Measurements from ENCODE around the gene TEX261.

TEX261 gene

DNA sequence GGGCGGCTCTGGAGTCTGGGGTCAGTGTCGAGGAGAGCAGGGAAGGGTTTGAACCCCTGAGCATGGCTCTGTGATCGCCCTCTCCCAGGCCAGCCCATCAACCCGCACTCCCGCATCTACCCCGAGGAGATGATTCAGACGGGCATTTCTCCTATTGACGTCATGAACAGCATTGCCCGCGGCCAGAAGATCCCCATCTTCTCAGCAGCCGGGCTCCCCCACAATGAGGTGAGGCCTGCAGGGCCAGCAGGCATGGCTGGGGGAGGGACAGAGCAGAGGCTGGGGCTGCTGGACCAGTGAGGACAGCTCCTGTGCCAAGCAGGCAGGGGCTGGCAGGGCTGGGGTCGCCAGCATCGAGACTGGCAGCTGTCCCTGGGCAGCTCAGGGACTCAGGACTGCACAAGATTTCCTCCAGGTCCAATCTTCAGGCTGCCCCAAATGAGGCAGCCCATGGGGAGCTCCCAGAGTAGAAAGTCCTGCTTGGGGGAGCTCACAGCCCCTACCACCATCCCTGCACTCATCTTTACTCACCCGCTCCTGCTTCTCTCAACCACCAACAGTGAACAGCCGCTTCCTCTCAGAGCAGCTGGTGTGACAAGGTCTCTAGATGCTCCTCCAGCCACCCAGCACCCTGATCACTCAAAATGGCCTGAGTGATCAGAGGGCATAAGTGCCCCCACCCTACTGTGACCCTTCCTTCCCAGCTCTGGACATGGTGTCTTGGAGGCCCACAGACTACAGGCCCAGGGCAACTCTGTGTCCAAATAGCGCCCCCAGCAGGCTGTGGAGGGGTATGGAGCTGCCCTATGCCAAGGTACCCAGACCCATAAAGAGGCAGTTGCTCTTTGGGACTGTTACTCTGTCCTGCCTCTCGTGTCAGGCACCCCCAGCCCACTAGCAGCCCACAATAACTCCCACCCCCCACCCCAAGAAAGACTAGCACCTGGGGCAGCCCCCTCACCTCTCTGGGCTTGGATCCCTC lies 34.5 kb downstream of the TEX261 start:
- Histone ChIP-seq H2BK120ac (ENCODE audit: low read depth, low read length) (no peak overlapping the region), H3K79me1 (replicated peaks; ENCODE audit: low read length, poor library complexity, severe bottlenecking) (no peaks in the 10 kb centered on the region), H3K27me3 (ENCODE audit: control insufficient read depth in 1 of 2, insufficient read depth in 1 of 2, low read length in 2 of 2) (peaks cover 42 to 47% of the 10 kb centered on the region in 2 experiments), H3K14ac (ENCODE audit: low read length in 2 of 2) (no peak overlapping the region), H3K36me3 (ENCODE audit: control insufficient read depth in 1 of 2, insufficient read depth in 2 of 2, low read depth in 1 of 2, low read length in 2 of 2) (no peaks in the 10 kb centered on the region), H3K4me2 (ENCODE audit: low read length, poor library complexity, severe bottlenecking) (no peak overlapping the region), H4K91ac (ENCODE audit: low read length) (no peak overlapping the region), H2BK15ac (ENCODE audit: low read depth, poor library complexity, severe bottlenecking) (peak overlapping the region; percentile 44), H3K9ac (ENCODE audit: low read length) (no peak overlapping the region), H2BK12ac (ENCODE audit: low read length in 2 of 2) (no peak overlapping the region), H3K4me1 (ENCODE audit: control insufficient read depth, insufficient read depth, low read depth, low read length) (peaks cover 7% of the 10 kb centered on the region), H3K23ac (ENCODE audit: low read length in 2 of 2) (no peak overlapping the region), H3K27ac (ENCODE audit: low read length, poor library complexity, severe bottlenecking) (no peak overlapping the region), H3K4ac (ENCODE audit: low read depth in 1 of 2, low read length in 2 of 2) (no peak overlapping the region), H4K8ac (ENCODE audit: low read length) (no peak overlapping the region), H3K18ac (ENCODE audit: low read depth in 1 of 2, low read length in 2 of 2) (no peak overlapping the region), H2AK5ac (ENCODE audit: low read length, severe bottlenecking) (no peak overlapping the region), H2AFZ (ENCODE audit: low read depth, low read length) (no peak overlapping the region), H3K9me3 (ENCODE audit: control insufficient read depth, low read length) (no peaks in the 10 kb centered on the region), H2BK5ac (ENCODE audit: low read depth, low read length, poor library complexity, severe bottlenecking) (no peak overlapping the region), H3K4me3 (ENCODE audit: insufficient read depth in 1 of 2, low read depth in 1 of 2, low read length in 2 of 2) (no peak overlapping the region)
- 84% methylated on average over 16 of the region's 17 CpGs for WGBS
- no peak for DNase-seq

- no peak overlapping the region for H3K27ac ChIP-seq (ENCODE audit: low read length, poor library complexity, severe bottlenecking)
- no peak overlapping the region for H2AK5ac ChIP-seq (ENCODE audit: low read length, severe bottlenecking)
- H2BK15ac ChIP-seq (ENCODE audit: low read depth, poor library complexity, severe bottlenecking), result no peak overlapping the region
- 90% methylated on average over 9 of the region's 9 CpGs for WGBS
- no peak overlapping the region for H3K23ac ChIP-seq (ENCODE audit: low read length in 2 of 2)
- H2BK12ac ChIP-seq (ENCODE audit: low read length in 2 of 2), result no peak overlapping the region
- no peak overlapping the region for H3K4me3 ChIP-seq (ENCODE audit: insufficient read depth in 1 of 2, low read depth in 1 of 2, low read length in 2 of 2)
- no peak overlapping the region for H3K18ac ChIP-seq (ENCODE audit: low read depth in 1 of 2, low read length in 2 of 2)
- no peaks in the 10 kb centered on the region for H3K79me1 ChIP-seq (replicated peaks; ENCODE audit: low read length, poor library complexity, severe bottlenecking)
- H3K4me1 ChIP-seq (ENCODE audit: control insufficient read depth, insufficient read depth, low read depth, low read length), result no peaks in the 10 kb centered on the region
- H2BK5ac ChIP-seq (ENCODE audit: low read depth, low read length, poor library complexity, severe bottlenecking), result no peak overlapping the region
- DNase-seq, result no peak
- H3K14ac ChIP-seq (ENCODE audit: low read length in 2 of 2), result no peak overlapping the region
- H3K4me2 ChIP-seq (ENCODE audit: low read length, poor library complexity, severe bottlenecking), result no peak overlapping the region
- H3K9me3 ChIP-seq (ENCODE audit: control insufficient read depth, low read length), result no peaks in the 10 kb centered on the region
- H3K4ac ChIP-seq (ENCODE audit: low read depth in 1 of 2, low read length in 2 of 2), result no peak overlapping the region
- no peak overlapping the region for H4K91ac ChIP-seq (ENCODE audit: low read length)
- no peak overlapping the region for H2AFZ ChIP-seq (ENCODE audit: low read depth, low read length)
- H4K8ac ChIP-seq (ENCODE audit: low read length), result no peak overlapping the region
- H3K36me3 ChIP-seq (ENCODE audit: control insufficient read depth in 1 of 2, insufficient read depth in 2 of 2, low read depth in 1 of 2, low read length in 2 of 2), result no peaks in the 10 kb centered on the region
- H3K27me3 ChIP-seq (ENCODE audit: control insufficient read depth in 1 of 2, insufficient read depth in 1 of 2, low read length in 2 of 2), result peaks cover 43 to 47% of the 10 kb centered on the region in 2 experiments
- no peak overlapping the region for H3K9ac ChIP-seq (ENCODE audit: low read length)
- no peak overlapping the region for H2BK120ac ChIP-seq (ENCODE audit: low read depth, low read length)
These were observed 35.4 kb downstream of the TEX261 start for GRCh38 chr2:70959271-70959761.

DNA sequence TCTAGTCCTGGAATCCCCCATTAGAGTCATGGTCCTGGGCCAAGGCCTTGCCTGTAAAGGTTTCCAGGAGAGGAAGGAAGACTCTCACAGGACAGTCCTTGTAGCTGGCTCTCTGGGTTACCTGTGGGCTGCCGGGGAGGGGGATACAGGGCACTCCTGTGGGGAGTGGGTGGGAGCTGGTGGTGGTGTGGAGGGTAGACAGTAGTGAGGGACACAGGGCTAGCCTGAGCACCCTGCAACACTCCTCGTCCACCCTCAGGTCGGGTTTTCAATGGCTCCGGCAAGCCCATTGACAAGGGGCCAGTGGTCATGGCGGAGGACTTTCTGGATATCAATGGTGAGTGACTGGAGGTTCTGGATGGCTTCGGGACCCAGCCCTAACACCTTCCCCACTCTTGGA lies 35.9 kb downstream of the TEX261 start:
- no peak overlapping the region for H2BK15ac ChIP-seq (ENCODE audit: low read depth, poor library complexity, severe bottlenecking)
- H3K4me2 ChIP-seq (ENCODE audit: low read length, poor library complexity, severe bottlenecking), result no peak overlapping the region
- H3K23ac ChIP-seq (ENCODE audit: low read length in 2 of 2), result no peak overlapping the region
- peaks cover 39 to 42% of the 10 kb centered on the region in 2 experiments for H3K27me3 ChIP-seq (ENCODE audit: control insufficient read depth in 1 of 2, insufficient read depth in 1 of 2, low read length in 2 of 2)
- H3K9me3 ChIP-seq (ENCODE audit: control insufficient read depth, low read length), result no peaks in the 10 kb centered on the region
- no peaks in the 10 kb centered on the region for H3K36me3 ChIP-seq (ENCODE audit: control insufficient read depth in 1 of 2, insufficient read depth in 2 of 2, low read depth in 1 of 2, low read length in 2 of 2)
- H3K14ac ChIP-seq (ENCODE audit: low read length in 2 of 2), result no peak overlapping the region
- H2BK5ac ChIP-seq (ENCODE audit: low read depth, low read length, poor library complexity, severe bottlenecking), result no peak overlapping the region
- no peak overlapping the region for H3K4ac ChIP-seq (ENCODE audit: low read depth in 1 of 2, low read length in 2 of 2)
- no peak overlapping the region for H3K4me3 ChIP-seq (ENCODE audit: insufficient read depth in 1 of 2, low read depth in 1 of 2, low read length in 2 of 2)
- H4K91ac ChIP-seq (ENCODE audit: low read length), result no peak overlapping the region
- no peak overlapping the region for H4K8ac ChIP-seq (ENCODE audit: low read length)
- H3K79me1 ChIP-seq (replicated peaks; ENCODE audit: low read length, poor library complexity, severe bottlenecking), result no peaks in the 10 kb centered on the region
- H3K27ac ChIP-seq (ENCODE audit: low read length, poor library complexity, severe bottlenecking), result no peak overlapping the region
- 88% methylated on average over 3 of the region's 6 CpGs for WGBS
- H3K4me1 ChIP-seq (ENCODE audit: control insufficient read depth, insufficient read depth, low read depth, low read length), result no peaks in the 10 kb centered on the region
- no peak overlapping the region for H2AFZ ChIP-seq (ENCODE audit: low read depth, low read length)
- H3K9ac ChIP-seq (ENCODE audit: low read length), result no peak overlapping the region
- no peak overlapping the region for H2BK12ac ChIP-seq (ENCODE audit: low read length in 2 of 2)
- H2BK120ac ChIP-seq (ENCODE audit: low read depth, low read length), result no peak overlapping the region
- no peak overlapping the region for H3K18ac ChIP-seq (ENCODE audit: low read depth in 1 of 2, low read length in 2 of 2)
- no peak overlapping the region for H2AK5ac ChIP-seq (ENCODE audit: low read length, severe bottlenecking)
- DNase-seq, result no peak

DNA sequence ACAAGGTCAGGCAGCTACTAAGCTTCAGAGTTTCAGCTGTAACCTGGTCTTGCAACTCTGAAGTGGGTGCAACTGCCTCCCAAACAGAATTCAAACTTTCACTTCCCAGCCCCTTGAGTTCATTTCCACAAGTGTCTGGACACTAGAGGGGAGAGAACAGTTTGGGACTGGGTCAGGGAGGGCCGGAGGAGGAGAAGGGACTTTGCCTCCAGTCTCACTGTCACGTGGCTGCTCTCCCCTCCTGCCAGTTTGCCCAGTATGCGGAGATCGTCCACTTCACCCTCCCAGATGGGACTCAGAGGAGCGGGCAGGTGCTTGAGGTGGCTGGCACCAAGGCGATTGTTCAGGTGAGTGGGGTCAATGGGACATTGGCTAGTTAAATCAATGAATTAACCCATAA lies 36.9 kb downstream of the TEX261 start:
- Histone ChIP-seq H3K4me3 (ENCODE audit: insufficient read depth in 1 of 2, low read depth in 1 of 2, low read length in 2 of 2) (no peak overlapping the region), H2BK12ac (ENCODE audit: low read length in 2 of 2) (no peak overlapping the region), H2AFZ (ENCODE audit: low read depth, low read length) (no peak overlapping the region), H2AK5ac (ENCODE audit: low read length, severe bottlenecking) (no peak overlapping the region), H3K14ac (ENCODE audit: low read length in 2 of 2) (no peak overlapping the region), H3K36me3 (ENCODE audit: control insufficient read depth in 1 of 2, insufficient read depth in 2 of 2, low read depth in 1 of 2, low read length in 2 of 2) (no peaks in the 10 kb centered on the region), H3K9ac (ENCODE audit: low read length) (no peak overlapping the region), H4K91ac (ENCODE audit: low read length) (no peak overlapping the region), H3K27me3 (ENCODE audit: control insufficient read depth in 1 of 2, insufficient read depth in 1 of 2, low read length in 2 of 2) (peaks cover 35 to 40% of the 10 kb centered on the region in 2 experiments), H3K4ac (ENCODE audit: low read depth in 1 of 2, low read length in 2 of 2) (no peak overlapping the region), H2BK120ac (ENCODE audit: low read depth, low read length) (no peak overlapping the region), H4K8ac (ENCODE audit: low read length) (peak overlapping the region; percentile 43), H3K79me1 (replicated peaks; ENCODE audit: low read length, poor library complexity, severe bottlenecking) (no peaks in the 10 kb centered on the region), H3K18ac (ENCODE audit: low read depth in 1 of 2, low read length in 2 of 2) (no peak overlapping the region), H3K27ac (ENCODE audit: low read length, poor library complexity, severe bottlenecking) (no peak overlapping the region), H2BK5ac (ENCODE audit: low read depth, low read length, poor library complexity, severe bottlenecking) (no peak overlapping the region), H2BK15ac (ENCODE audit: low read depth, poor library complexity, severe bottlenecking) (no peak overlapping the region), H3K23ac (ENCODE audit: low read length in 2 of 2) (no peak overlapping the region), H3K4me1 (ENCODE audit: control insufficient read depth, insufficient read depth, low read depth, low read length) (no peaks in the 10 kb centered on the region), H3K4me2 (ENCODE audit: low read length, poor library complexity, severe bottlenecking) (no peak overlapping the region), H3K9me3 (ENCODE audit: control insufficient read depth, low read length) (no peaks in the 10 kb centered on the region)
- WGBS, result 66% methylated on average over 3 of the region's 6 CpGs
- no peak for DNase-seq

All from mesenchymal stem cell (in vitro differentiated cells and primary cell).